ENCODE measurements around the gene GRIN3A.
"Not testable (repeated sequence)": the region's sequence is repeated elsewhere in the genome, so short reads cannot be mapped to it uniquely, and the experiment has no call there.

GRIN3A gene

DNA sequence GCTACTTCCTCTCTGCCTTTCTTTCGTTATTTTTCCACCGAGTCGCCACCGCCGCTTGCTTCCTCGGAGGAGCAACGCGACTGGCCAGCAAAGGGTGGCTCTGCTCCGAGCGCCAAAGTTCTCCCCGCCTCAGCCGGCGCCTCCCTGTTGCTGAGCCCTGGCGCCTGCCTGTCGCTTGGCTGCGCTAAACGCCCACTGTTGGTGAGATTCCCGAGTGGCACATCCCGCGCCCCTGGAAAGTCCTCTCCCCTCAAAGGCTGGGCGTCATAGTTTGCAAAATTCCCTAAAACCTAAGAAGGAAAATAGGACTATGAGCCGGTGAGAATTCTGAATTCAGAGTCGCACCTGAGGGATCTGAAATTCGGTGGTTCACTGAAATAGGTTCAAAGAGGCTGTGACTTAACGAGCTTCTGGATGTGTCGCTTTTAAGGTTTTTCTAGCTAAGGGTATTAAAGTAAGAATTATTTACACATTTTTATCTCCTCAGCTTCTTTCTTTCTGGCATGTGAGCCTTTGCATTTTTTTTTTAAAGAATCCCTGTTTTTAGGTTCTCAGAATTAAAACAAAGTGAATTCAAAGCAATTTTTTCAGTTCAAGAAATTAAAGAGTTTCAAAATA is at the start of gene GRIN3A:
TSS of gene GRIN3A (minus strand) at position 82 of the 618 bp plus-strand sequence. CDS start 668 bp downstream, outside the sequence.
- DNase-seq = no peak

DNA sequence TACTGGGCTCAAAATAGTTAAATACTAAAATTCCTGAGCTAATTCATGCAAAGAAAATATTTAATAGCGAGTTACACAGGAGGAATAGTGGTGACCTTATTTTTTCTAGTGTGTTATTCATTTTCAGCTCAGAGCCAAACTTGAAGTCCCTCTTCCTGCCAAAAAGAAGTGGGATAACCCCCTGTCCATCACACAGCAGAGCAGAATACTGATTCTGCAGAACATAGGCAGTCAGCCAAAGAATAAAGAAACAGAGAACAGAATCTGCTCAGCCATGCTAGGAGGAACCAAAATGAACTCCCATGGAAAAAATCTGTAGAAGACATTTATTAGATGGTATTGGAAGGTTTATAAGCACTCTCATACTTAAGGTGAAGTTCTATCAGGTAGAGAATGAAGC is 49.4 kb upstream of the GRIN3A start:
- no peak for DNase-seq

DNA sequence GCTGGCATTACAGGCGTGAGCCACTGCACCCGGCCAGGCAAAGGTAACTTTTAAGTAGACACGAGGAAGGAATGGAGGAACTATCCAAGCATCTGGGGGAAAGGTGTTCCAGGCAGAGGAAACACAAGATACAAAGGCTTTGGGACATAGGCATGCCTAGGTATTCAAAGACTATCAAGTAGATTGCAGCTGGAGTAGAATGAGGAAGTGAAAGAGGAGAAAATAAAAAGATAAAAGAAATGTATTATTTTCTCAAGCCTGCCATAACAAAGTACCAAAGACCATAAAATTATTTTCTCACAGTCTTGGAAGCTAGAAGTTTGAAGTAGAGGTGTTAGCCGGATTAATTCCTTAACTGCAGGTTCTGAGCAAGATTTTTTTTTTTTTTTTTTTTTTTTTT is 39.9 kb upstream of the GRIN3A start:
- no peak for DNase-seq

DNA sequence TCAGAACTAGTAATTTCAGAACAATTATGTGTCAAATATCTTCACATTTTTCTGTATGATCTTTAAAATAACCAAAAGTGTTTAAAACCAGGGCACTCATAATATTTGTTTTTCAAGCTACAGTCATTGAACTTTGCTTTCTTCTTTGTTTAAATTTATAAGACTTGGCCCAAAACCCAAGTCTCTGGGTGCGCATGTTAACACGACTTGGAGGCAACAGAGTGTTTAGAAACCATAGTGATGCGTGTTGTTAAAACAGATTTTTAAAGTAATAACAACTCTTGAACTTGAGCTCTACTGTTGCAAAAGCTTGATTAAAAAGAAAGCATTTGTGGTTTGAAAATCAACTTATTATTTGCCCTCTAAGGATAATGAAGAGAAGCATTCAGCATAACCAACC is 26.0 kb upstream of the GRIN3A start:
- DNase-seq = no peak

DNA sequence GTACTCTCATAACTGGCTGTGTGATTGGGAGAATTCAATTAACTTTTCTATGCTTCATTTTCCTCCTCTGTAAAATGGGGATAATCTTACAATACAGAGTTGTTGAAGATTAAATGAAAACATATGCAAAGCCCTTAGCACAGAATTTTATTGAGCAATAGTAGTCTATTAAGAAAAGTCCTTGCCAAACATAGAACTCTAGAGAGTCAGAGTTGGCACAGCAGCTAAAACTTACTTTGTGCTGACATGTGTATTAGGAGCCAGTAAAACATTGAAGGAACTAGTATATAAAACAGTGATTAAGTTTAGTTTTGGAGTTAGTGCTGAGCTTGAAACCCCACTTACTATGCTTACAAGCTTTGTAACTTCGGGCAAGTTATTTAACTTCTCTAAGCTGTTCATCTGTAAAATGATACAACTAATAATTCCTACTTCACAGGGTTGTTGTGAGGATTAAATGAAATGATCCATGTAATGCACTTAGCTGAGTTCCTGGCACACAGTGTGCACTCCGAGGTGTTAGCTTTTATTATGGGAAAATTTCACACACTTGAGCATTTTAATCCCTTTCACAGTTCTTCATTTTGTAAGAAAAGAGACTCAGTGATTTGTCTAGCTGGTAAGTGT is 20.0 kb upstream of the GRIN3A start:
- DNase-seq = no peak

DNA sequence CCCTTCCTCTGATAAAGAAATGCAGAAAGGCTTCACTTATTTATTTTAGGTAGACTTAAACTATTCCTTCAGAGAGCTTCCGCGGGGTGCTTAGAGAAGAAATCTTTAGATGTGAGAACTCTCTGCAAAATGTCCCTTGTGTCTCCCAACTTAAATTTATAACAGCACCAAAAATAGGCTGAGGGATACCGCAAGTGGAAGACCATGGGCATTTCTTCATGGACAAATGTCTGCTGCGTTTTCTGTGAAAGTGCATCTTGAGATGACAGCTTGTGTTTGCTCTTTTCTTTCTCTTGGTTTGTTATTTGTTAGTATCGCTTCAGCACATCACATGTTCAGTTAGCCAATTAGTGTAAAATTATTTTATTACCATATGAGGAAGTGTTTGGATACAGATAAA is 15.3 kb upstream of the GRIN3A start:
- DNase-seq = no peak

GRCh38 chr9:101751895-101752294 is 13.4 kb upstream of the GRIN3A start:
- no peak for DNase-seq

- no peak for DNase-seq
Observed at GRCh38 chr9:101739311-101739710, 864 bp upstream of the GRIN3A start.

GRCh38 chr9:101737705-101738565 is 512 bp downstream of the GRIN3A start:
- DNase-seq = no peak

- no peak for DNase-seq
Observed at GRCh38 chr9:101737165-101737704, 1.2 kb downstream of the GRIN3A start.

DNA sequence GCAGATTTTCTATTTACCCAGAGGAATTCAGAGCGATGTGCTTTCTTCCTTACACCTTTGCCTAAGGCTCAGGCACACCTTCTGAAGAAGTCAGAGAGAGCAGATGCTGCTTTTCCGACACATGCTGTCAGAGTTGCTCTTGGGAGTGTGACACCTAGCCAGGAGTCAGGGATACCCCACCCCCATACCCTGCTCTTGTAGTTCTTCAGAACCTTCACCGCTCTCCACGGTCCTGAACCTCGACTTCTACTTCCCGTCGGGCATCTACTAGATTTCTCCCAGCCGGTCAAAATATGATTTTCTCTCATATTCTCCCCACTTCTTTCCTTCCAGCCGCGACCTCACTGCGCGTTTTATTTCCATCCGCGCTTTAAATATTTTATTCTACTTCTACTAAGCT is 1.7 kb downstream of the GRIN3A start:
- DNase-seq = no peak

- DNase-seq = no peak
Observed at GRCh38 chr9:101731429-101731828, 7.0 kb downstream of the GRIN3A start.

DNA sequence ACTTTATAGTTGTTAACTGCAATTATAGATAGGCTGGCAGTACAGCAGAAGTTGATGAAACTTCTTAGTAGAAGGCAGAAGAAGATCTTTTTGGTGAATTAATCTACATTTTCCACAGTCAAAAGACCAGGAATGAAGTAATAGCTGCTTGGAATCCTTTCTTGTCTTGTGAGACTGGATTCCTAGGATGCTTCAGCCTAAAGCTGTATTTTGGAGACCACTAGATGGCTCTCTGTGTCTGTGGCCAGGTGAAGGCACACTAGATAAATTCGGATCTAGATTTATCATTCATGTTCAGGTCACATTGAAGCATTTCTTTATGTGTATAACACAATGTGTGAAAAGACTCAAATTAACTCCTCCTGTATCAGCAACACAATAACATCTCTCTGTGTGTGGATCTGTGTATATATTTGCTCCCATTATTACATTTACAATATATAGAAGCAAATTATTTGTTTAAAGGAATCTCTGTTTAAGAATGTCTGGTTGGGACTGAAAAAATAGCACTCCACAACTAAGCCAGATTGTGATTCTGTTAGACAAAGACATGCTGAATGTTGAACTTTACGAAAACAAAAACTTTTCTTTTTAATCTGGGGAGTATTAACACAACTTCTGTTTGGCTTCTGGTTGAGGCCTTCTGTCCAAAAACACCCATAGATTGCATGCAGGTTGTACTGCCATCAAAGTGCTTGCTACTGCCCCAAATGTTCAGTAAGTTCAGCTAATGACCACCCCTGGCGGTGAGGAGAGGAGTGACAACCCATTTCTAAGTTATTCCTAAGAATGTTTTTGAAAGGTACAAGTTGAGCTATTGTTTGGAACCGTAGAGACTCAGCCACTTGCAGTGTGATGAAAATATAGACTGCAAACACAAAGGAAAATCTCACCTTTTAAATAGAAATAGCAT is 10.6 kb downstream of the GRIN3A start:
- DNase-seq = no peak

GRCh38 chr9:101724271-101724670 is 14.2 kb downstream of the GRIN3A start:
- DNase-seq = not testable (repeated sequence)

- no peak for DNase-seq
Observed at GRCh38 chr9:101718192-101718591, 20.3 kb downstream of the GRIN3A start.

- no peak for DNase-seq
Observed at GRCh38 chr9:101716629-101717028, 21.8 kb downstream of the GRIN3A start.

DNA sequence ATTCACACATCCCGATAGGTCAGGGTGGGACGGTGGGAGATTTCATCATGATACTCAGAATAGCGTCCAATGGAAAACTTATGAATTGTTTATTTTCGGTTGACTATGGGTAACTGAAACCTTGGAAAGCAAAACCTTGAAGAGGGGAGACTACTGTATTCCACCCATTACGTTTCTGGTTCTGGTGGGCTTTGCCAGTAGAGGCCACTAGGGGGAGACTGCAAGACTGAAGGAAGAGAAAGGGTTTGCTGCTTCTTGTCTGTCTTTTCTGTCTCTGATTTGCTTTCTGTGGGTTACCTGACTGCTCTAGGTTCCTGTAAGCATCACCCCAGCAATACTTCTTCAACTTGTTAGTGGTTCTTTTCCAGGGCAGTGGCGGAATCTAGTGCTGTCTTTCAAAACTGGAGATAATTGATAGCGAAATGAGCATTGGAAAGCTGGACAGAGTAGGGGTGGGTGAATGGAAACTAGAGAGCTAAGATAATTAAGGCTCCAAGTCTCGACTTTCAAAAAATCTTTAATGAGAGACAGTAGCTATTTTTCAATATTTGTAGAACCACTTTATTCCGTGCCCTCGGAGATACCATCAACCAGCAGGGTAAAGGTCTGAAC is 27.0 kb downstream of the GRIN3A start:
- DNase-seq = no peak

DNA sequence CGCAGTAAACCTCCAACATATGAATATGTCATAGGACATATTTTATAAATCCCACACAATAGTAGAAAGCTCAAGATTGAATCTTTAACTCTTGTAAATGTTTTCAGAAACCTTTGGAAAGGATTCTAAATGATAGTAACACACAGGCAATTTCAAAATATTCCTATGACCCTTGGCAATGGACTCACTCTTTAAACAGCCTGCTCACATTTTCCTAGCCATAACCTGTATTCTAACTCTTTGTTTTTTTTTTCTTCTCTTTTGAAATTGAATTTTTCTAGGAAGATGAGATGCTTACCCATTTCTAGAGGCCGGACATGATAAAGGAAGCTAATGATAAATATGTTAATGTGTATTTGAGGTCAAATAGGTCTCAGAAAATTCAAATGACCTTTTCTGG is 29.6 kb downstream of the GRIN3A start:
- no peak for DNase-seq

GRCh38 chr9:101707721-101708120 is 30.7 kb downstream of the GRIN3A start:
- no peak for DNase-seq

DNA sequence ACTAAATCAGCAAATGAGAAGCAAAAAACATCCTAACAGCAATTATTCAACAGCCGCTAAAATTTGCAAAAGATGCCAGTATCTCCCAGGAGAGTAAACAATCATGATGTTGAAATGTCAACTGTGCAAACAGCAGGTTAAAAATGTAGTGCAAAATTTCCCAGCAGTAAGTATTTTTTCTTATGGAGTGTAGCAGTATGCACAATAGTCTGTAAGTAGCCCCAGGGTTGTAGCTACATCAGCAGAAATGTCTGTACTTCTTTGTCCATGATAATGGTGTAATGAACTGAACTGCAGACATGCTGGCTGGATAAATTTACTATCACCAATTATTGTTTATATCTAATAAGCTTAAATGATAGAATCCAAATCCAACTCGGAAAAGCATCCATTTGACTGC is 31.4 kb downstream of the GRIN3A start:
- no peak for DNase-seq

DNA sequence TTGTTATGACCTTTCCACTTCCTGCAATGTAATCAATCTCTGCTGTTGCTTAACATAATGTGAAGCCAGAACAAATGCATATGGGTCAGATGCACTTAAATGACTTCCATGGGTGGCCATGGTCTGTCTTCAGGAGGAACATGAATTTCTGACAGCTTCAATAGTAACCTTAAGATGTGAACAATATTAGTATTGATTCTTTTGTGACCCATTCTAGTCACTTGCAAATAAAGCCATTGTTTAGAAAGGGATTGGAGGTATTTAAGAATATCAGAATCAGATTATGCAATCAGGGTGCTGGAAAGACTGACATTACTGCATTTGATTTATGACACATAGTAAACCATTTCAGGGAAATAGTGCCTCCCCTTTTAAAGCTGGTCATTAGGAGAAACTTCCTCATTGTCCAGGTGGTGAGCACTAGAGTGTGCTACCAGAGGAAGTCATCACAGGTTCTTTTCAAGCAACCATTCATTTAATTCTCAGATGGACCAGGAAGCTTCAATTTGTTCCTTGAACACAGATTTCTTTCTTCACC is 32.1 kb downstream of the GRIN3A start:
- no peak for DNase-seq

GRCh38 chr9:101705135-101705661 is 33.2 kb downstream of the GRIN3A start:
- DNase-seq = no peak

Data from GF-D8 (cell line).